Measurements from ENCODE around the gene PRPSAP2.
"Not testable (repeated sequence)": the region's sequence is repeated elsewhere in the genome, so short reads cannot be mapped to it uniquely, and the experiment has no call there.

Gene PRPSAP2, protein sequence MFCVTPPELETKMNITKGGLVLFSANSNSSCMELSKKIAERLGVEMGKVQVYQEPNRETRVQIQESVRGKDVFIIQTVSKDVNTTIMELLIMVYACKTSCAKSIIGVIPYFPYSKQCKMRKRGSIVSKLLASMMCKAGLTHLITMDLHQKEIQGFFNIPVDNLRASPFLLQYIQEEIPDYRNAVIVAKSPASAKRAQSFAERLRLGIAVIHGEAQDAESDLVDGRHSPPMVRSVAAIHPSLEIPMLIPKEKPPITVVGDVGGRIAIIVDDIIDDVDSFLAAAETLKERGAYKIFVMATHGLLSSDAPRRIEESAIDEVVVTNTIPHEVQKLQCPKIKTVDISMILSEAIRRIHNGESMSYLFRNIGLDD

DNA sequence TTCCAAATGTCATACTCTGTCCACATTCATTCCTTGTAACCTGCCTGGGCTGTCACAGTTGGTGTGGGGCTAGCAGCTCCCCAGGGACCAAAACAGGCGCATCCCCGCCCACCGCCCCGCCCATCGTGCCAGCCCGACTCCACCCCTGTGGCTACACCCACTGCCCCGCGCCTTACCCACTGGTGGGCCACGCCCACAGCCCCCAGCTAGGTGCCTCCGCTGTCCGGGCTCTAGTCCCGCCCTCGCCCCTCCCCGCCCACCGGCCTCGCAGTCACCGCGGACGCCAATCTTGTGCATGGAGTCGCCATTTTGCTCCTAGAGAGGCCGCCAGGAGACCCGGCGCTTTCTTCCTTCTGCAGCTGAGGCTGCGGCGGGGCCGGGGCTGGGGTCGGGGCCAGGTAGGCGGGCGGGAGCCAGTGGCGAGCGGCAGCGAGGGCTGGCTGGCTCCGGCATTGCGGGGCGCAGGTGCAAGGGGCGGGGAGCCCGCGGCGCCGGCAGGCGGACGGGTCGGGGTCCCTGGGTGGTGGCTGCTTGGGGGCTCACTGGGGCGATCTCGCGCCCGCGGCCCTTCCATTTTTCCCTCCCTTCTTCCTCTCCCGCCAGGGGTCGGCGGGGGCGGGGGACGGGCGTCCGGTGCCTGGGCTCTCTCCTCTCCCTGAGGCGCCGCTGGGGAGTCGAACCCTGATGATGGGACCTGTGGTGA, at the start of gene PRPSAP2:
TSS of gene PRPSAP2 (plus strand) at position 268 of the 703 bp plus-strand sequence. CDS start 7,703 bp downstream, outside the sequence.
- peak; percentile 97 for DNase-seq (ENCODE audit: low read depth, low spot score)

- not testable (repeated sequence) for DNase-seq (ENCODE audit: low read depth, low spot score)
These were observed 42.0 kb upstream of the PRPSAP2 start for GRCh38 chr17:18815924-18816323.

DNA sequence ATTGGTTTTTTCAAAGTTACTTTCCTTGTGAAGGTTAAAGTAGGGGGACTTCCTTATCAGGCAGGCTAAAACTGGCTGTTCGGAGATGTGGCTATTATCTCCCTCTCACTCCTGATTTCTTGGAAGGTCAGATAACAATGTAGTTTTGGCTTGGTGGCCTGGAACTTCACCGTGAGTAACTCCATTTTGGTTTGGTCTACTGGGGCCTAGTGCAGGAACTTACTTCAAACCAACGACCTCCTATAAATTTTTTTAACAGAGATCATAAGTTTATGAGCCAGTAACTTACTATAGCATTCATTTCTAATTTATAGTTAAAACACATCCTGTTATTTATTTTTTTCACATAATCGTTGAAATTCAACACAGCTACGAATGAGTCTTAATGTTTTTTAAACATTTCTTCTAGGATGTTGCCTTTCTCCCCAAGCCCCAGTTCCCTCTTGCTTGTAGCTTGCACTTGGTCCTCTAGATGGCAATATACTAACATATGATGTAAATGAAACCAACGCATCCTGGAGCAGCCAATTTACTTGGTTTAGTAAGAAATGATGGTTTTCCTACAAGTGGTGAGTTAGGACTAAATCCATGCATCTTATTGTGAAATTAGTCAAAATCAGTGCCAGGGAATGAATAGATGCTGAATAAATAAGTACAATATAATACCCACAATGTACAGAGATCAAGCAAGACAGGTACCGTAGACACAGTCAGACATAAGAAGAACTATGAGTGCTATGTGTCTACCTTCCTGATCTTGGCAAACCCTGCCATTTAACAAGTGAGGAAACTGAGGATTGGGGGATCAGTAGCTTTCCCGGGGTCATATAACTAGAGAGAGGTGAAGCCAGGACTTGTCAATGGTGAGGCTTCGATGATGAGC, 41.2 kb upstream of the PRPSAP2 start:
- DNase-seq (ENCODE audit: low read depth, low spot score), result peak; percentile 72

GRCh38 chr17:18821430-18821829, 36.5 kb upstream of the PRPSAP2 start:
- DNase-seq (ENCODE audit: low read depth, low spot score), result not testable (repeated sequence)

GRCh38 chr17:18827613-18828012, 30.3 kb upstream of the PRPSAP2 start:
- not testable (repeated sequence) for DNase-seq (ENCODE audit: low read depth, low spot score)

GRCh38 chr17:18848501-18848900, 9.4 kb upstream of the PRPSAP2 start:
- no peak for DNase-seq (ENCODE audit: low read depth, low spot score)

GRCh38 chr17:18850679-18851078, 7.3 kb upstream of the PRPSAP2 start:
- no peak for DNase-seq (ENCODE audit: low read depth, low spot score)

DNA sequence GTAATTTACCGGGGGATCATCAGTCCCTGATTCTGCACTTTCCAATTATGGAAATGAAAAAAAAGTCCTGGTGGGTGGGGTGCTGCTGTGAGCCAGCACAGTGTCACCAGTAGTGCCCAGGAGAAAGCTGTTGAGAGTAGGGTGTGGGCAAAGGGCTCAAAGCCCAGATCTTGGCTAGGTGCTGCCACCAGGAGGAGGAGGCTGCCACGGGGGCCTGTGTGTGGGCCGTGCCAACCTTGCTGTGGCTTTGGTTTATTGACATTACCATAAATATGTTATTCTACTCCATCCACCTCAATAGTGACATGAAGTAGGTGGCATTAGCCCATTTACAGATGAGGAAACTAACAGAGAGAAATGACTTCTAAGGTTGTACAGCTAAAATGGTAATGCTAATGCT, 6.7 kb upstream of the PRPSAP2 start:
- DNase-seq (ENCODE audit: low read depth, low spot score), result no peak

GRCh38 chr17:18854956-18855355, 3.0 kb upstream of the PRPSAP2 start:
- DNase-seq (ENCODE audit: low read depth, low spot score), result no peak

- DNase-seq (ENCODE audit: low read depth, low spot score), result peak; percentile 98
These were observed 1.9 kb upstream of the PRPSAP2 start for GRCh38 chr17:18855831-18856569.

DNA sequence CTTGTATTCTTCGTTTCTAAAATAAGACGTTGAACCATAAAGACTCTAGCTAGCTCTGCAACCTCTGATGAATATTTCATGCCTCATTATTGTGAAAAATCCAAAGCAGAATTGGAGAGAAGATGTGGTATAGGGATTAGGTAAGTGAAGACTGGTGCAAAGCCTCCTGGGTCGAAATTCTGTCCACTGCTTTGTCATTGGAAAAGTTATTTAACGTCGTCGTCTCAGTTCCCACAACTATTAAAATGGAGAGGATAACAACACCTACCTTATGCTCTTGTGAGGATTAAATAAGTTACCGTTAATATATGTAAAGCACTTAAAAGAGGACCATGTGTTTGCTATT, 1.4 kb upstream of the PRPSAP2 start:
- no peak for DNase-seq (ENCODE audit: low read depth, low spot score)

DNA sequence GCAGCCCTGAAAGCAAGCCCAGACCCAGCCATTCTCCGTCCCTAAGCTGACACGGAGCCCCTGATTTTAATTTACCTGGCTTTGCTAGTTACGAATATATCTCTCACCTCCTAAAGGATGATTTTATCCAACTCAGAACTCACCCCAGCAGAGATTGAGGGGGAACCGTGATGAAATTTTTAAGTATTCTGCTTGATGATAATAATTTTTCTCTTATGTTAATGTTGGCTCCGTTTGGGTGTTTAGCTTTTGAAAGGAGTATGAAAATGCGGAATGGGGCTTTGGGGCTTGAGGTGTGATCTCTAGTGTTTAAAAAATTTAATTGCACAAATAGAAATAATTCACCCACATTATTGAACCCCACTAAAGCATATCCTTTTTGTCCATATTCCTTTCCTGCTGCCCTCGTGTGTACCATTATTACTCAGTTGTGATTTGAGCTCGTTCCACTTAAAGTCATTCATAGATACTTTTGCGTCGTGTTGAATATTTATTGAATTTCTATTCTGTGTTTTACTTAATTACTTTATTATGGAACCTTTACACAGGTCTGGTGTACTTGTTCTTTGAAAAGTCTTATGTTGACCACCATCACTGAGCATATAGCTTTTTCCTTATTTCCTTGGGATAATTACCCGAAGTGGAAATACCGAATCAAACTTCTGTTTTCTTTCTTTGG, 775 bp downstream of the PRPSAP2 start:
- DNase-seq (ENCODE audit: low read depth, low spot score), result no peak

- peak; percentile 45 for DNase-seq (ENCODE audit: low read depth, low spot score)
These were observed 1.3 kb downstream of the PRPSAP2 start for GRCh38 chr17:18859256-18859655.

DNA sequence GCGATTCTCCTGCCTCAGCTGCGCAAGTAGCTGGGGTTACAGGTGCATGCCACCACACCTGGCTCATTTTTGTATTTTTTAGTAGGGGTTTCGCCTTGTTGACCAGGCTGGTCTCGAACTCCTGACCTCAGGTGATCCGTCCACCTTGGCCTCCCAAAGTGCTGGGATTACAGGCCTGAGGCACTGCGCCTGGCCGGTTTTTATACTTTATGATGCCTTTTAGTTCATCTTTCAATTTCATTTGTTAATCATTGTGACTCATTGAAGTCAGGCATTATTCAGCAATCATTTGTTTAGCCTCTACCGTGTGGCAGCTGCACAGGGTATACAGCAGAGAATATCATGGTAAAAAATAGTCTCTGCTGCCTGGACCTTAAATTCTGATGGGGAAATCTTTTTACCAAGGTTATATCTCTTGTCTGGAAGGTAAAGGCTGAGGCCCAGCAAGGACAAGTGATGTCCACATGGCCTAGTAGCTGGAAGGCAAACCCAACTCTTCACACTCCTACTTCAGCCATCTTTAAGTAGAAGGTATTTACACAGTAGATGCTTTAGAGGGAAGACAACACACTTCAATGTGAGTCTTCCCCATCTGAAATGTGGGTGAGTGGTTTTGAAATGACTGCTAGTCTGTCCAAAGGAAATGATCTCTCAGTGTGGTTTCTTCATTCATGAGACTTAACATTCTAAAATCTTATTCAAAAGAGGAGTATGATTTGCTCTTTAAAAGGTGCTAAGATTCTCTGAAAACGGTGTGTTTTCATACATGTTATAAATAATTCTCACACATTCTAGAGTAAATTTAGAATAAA, 2.4 kb downstream of the PRPSAP2 start:
- DNase-seq (ENCODE audit: low read depth, low spot score), result no peak

DNA sequence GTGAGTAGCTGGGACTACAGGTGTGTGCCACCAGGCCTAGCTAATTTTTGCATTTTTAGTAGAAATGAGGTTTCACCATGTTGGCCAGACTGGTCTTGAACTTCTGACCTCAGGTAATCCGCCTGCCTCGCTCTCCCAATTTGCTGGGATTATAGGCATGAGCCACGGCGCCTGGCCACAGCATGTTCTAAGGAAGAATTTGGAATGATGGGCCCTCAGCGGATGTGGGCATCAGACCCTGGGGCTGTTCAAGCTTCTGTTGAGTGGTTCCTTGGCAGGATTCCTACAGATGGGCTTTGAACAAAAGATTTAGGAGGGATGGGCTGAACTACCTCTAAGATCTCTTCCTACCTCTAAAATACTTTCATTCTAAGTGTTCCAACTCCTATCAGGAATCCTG, 4.1 kb downstream of the PRPSAP2 start:
- no peak for DNase-seq (ENCODE audit: low read depth, low spot score)

- DNase-seq (ENCODE audit: low read depth, low spot score), result not testable (repeated sequence)
These were observed 7.1 kb downstream of the PRPSAP2 start for GRCh38 chr17:18864996-18865395.

DNA sequence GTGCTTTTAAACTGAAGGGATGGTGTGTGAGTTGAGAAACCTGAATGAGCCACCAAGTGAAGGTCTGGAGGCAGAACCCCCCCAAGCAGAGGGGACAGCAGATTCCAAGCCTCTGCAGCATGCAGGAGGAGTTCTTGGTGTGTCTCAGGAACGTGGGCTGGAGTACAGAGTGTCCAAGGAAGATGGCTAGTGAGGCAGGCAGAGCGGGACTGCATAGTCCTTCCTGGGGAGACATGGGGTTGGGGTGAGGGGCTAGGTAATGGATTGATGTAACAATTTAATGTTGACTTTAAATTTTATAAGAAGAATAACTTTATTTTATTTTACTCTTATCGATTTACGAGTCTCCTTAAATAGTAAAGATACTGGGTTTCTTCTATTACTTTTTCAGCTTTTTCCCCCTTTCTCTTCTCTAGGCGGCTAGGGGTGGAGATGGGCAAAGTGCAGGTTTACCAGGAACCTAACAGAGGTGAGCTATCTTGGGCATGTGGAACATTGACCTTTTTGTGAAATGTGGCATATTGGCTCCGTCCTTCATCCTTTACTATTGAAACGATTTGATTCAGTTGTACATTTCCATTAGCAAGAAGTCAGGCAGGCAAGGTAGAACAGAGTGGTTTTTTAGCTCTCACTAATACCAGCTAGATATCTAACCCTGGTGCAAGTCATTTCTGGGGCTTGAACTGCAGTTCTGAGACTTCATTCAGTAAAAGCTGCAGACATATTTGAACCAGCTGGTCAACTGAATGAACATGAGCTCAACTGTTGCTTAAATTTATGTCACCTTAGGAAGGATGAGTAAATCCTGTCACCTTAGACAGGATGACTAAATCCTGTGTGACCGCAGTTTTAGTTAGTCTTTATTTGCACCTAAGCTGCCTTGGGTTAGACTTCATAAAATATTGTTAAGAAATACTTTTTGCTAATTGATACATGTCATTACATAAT, 9.2 kb downstream of the PRPSAP2 start:
- no peak for DNase-seq (ENCODE audit: low read depth, low spot score)

DNA sequence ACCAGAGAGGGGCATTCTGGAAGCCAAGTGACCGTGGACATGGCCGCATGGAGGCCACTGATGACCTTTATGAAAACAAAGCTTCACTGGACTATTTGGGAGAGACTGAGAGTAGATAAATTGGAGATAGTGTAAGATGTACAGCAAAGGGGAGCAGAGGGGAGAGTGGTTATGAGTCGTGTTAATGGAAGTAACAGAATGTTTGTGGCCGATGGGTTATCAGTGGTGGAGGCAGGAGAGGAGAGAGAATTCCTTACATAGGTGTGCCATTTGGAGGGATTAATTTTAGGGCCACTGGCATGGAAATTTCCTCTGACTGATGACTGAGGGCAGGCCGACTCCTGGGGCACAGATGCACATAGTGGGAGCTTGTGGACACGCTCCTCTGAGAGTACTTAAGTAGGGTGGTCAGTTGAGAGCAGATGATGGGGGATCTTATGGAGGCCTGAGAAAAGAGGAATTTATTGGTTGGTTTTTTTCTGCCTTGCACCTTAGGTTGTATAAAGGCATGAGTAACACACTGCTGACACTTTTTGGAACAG, 19.2 kb downstream of the PRPSAP2 start:
- peak; percentile 65 for DNase-seq (ENCODE audit: low read depth, low spot score)
